HEK293 (cell line): ENCODE results near the gene TCHP.

Source experiments
- CTCF ChIA-PET: fragments of 350-600 bp; formaldehyde crosslinking; extraction: SDS; loops from one replicate; lab custom pipeline; 2021; ENCODE audit warnings: antibody characterized with exemption; lab: Yijun Ruan, JAX
- POLR2A ChIA-PET: fragments of 300-600 bp; formaldehyde crosslinking; extraction: SDS; loops from one replicate; lab custom pipeline; 2020; ENCODE audit warnings: antibody characterized with exemption, inconsistent platforms; lab: Yijun Ruan, JAX
- H3K27ac ChIP-seq: fragments of 200-500 bp; sonication (Bioruptor generic); 2 replicates; pipeline ENCODE4 v1.5.1; 2014; ENCODE audit warnings: low read depth, low read length, control low read depth, inconsistent platforms; ENCODE audit errors: extremely low read depth
- H3K36me3 ChIP-seq, 2 experiments: fragments of 200-500 bp in 1 of 2; sonication (Bioruptor generic) in 1 of 2; 1 replicate in 1 of 2; 2 replicates in 1 of 2; pipeline ENCODE4 v1.5.1; 2014 to 2017; ENCODE audit warnings: inconsistent platforms in 2 of 2, low read length in 2 of 2; ENCODE audit not compliant: control insufficient read depth in 2 of 2, insufficient read depth in 1 of 2
- H3K4me1 ChIP-seq: fragments of 200-500 bp; sonication (Bioruptor generic); 2 replicates; pipeline ENCODE4 v1.5.1; 2014; ENCODE audit warnings: mild to moderate bottlenecking, low read length, inconsistent platforms; ENCODE audit not compliant: control insufficient read depth, insufficient read depth
- H3K4me3 ChIP-seq: 2 replicates; pipeline ENCODE4 v1.5.1; 2011; ENCODE audit warnings: low read depth, mild to moderate bottlenecking, control low read depth, low read length, moderate library complexity
- H3K9me3 ChIP-seq: fragments of 200-500 bp; sonication (Bioruptor generic); 2 replicates; pipeline ENCODE4 v1.5.1; 2014; ENCODE audit warnings: low read depth, low read length, inconsistent platforms; ENCODE audit not compliant: control insufficient read depth, insufficient read depth
- BCL11B ChIP-seq: fragments of 450-650 bp; formaldehyde crosslinking; IDR thresholded peaks from 2 replicates; pipeline ENCODE4 v1.5.1; 2016; ENCODE audit warnings: low read depth, missing biosample characterization, missing genetic modification characterization
- IKZF3 ChIP-seq: fragments of 450-650 bp; IDR thresholded peaks from 2 replicates; pipeline ENCODE4 v1.5.0; 2018; ENCODE audit warnings: missing biosample characterization, mild to moderate bottlenecking, missing genetic modification characterization, moderate library complexity
- MZF1 ChIP-seq: fragments of 450-650 bp; formaldehyde crosslinking; IDR thresholded peaks from 2 replicates; pipeline ENCODE4 v1.5.1; 2017; ENCODE audit warnings: missing biosample characterization, missing genetic modification characterization, borderline replicate concordance
- PBX3 ChIP-seq: sonication (generic); formaldehyde crosslinking; IDR thresholded peaks from 2 replicates; pipeline ENCODE4 v1.8.1; 2022; ENCODE audit warnings: mild to moderate bottlenecking, moderate library complexity, missing genetic modification reagents
- PRDM10 ChIP-seq: fragments of 450-650 bp; formaldehyde crosslinking; IDR thresholded peaks from 2 replicates; pipeline ENCODE4 v1.5.1; 2016; ENCODE audit warnings: missing biosample characterization, missing genetic modification characterization
- ZBTB48 ChIP-seq: fragments of 450-650 bp; formaldehyde crosslinking; IDR thresholded peaks from 2 replicates; pipeline ENCODE4 v1.5.1; 2016; ENCODE audit warnings: missing biosample characterization, missing genetic modification characterization
- ZBTB8A ChIP-seq: fragments of 450-650 bp; formaldehyde crosslinking; IDR thresholded peaks from 2 replicates; pipeline ENCODE4 v1.5.1; 2016; ENCODE audit warnings: missing biosample characterization, missing genetic modification characterization
- ZFP37 ChIP-seq: fragments of 450-650 bp; formaldehyde crosslinking; IDR thresholded peaks from 2 replicates; pipeline ENCODE4 v1.5.1; 2016; ENCODE audit warnings: missing biosample characterization, missing genetic modification characterization
- ZIC2 ChIP-seq: fragments of 450-650 bp; formaldehyde crosslinking; IDR thresholded peaks from 2 replicates; pipeline ENCODE4 v1.5.1; 2016; ENCODE audit warnings: missing biosample characterization, missing genetic modification characterization
- ZNF140 ChIP-seq: fragments of 450-650 bp; formaldehyde crosslinking; IDR thresholded peaks from 2 replicates; pipeline ENCODE4 v1.5.1; 2016; ENCODE audit warnings: missing biosample characterization, missing genetic modification characterization
- ZNF175 ChIP-seq: fragments of 450-650 bp; formaldehyde crosslinking; IDR thresholded peaks from 2 replicates; pipeline ENCODE4 v1.5.1; 2016; ENCODE audit warnings: missing biosample characterization, missing genetic modification characterization
- ZNF214 ChIP-seq: fragments of 450-650 bp; formaldehyde crosslinking; IDR thresholded peaks from 2 replicates; pipeline ENCODE4 v1.5.1; 2017; ENCODE audit warnings: missing biosample characterization, mild to moderate bottlenecking, missing genetic modification characterization, borderline replicate concordance
- ZNF23 ChIP-seq: fragments of 450-650 bp; formaldehyde crosslinking; IDR thresholded peaks from 2 replicates; pipeline ENCODE4 v1.5.1; 2016; ENCODE audit warnings: missing biosample characterization, missing genetic modification characterization, borderline replicate concordance
- ZNF280C ChIP-seq: fragments of 450-650 bp; formaldehyde crosslinking; IDR thresholded peaks from 2 replicates; pipeline ENCODE4 v1.5.1; 2016; ENCODE audit warnings: missing biosample characterization, missing genetic modification characterization
- ZNF366 ChIP-seq: fragments of 450-650 bp; formaldehyde crosslinking; conservative IDR thresholded peaks from 2 replicates; pipeline ENCODE4 v1.5.1; 2016; ENCODE audit warnings: missing biosample characterization, missing genetic modification characterization
- ZNF488 ChIP-seq: fragments of 450-650 bp; formaldehyde crosslinking; IDR thresholded peaks from 2 replicates; pipeline ENCODE4 v1.5.1; 2016; ENCODE audit warnings: missing biosample characterization, missing genetic modification characterization
- ZNF510 ChIP-seq: fragments of 450-650 bp; formaldehyde crosslinking; IDR thresholded peaks from 2 replicates; pipeline ENCODE4 v1.5.1; 2018; ENCODE audit warnings: mild to moderate bottlenecking, missing genetic modification characterization, missing biosample characterization; ENCODE audit not compliant: insufficient replicate concordance
- ZNF558 ChIP-seq: fragments of 450-650 bp; formaldehyde crosslinking; IDR thresholded peaks from 2 replicates; pipeline ENCODE4 v1.5.1; 2016; ENCODE audit warnings: missing biosample characterization, missing genetic modification characterization
- ZNF600 ChIP-seq: fragments of 450-650 bp; formaldehyde crosslinking; IDR thresholded peaks from 2 replicates; pipeline ENCODE4 v1.5.1; 2016; ENCODE audit warnings: missing biosample characterization, missing genetic modification characterization
- ZNF624 ChIP-seq: fragments of 450-650 bp; formaldehyde crosslinking; IDR thresholded peaks from 2 replicates; pipeline ENCODE4 v1.5.1; 2017; ENCODE audit warnings: missing biosample characterization, missing genetic modification characterization
- ZNF660 ChIP-seq: fragments of 450-650 bp; IDR thresholded peaks from 2 replicates; pipeline ENCODE4 v1.5.1; 2018; ENCODE audit warnings: missing biosample characterization, mild to moderate bottlenecking, missing genetic modification characterization
- ZNF704 ChIP-seq: fragments of 450-650 bp; formaldehyde crosslinking; IDR thresholded peaks from 2 replicates; pipeline ENCODE4 v1.5.1; 2016; ENCODE audit warnings: missing biosample characterization, missing genetic modification characterization
- ZNF707 ChIP-seq: fragments of 450-650 bp; formaldehyde crosslinking; IDR thresholded peaks from 2 replicates; pipeline ENCODE4 v1.5.1; 2016; ENCODE audit warnings: missing biosample characterization, missing genetic modification characterization
- ZNF768 ChIP-seq: fragments of 450-650 bp; formaldehyde crosslinking; IDR thresholded peaks from 2 replicates; pipeline ENCODE4 v1.5.1; 2018; ENCODE audit warnings: missing biosample characterization, mild to moderate bottlenecking, missing genetic modification characterization
- ZXDB ChIP-seq: fragments of 450-650 bp; formaldehyde crosslinking; IDR thresholded peaks from 2 replicates; pipeline ENCODE4 v1.5.1; 2016; ENCODE audit warnings: missing biosample characterization, missing genetic modification characterization

Gene TCHP

GRCh38 chr12:109873653-109874052, 26.4 kb upstream of the TCHP start:
- Histone ChIP-seq H3K27ac (no peak overlapping the region), H3K9me3 (no peaks in the 10 kb centered on the region), H3K4me1 (peaks cover 12% of the 10 kb centered on the region), H3K4me3 (no peak overlapping the region), H3K36me3 (peaks cover 0 to 9% of the 10 kb centered on the region in 2 experiments; a peak in 1 of 3 replicates)
- peak; percentile 34; the same call in 1 of the 2 replicates for TF ChIP-seq ZIC2
- no peak for TF ChIP-seq ZNF510 (tag by site-specific recombination)
- no peak for TF ChIP-seq PBX3 (CRISPR knock-in tag)
- ChIA-PET POLR2A (interaction anchor here (0.6 to 0.7 kb wide), 2 partner anchors 21 to 25 kb away, joined by 3 to 4 read pairs; no protein-coding TSS in a partner anchor), CTCF (interaction anchor here (2.3 to 6.5 kb wide), 2 partner anchors 20 to 69 kb away, joined by 6 to 42 read pairs; no protein-coding TSS in a partner anchor)

- no peak overlapping the region for H3K4me3 ChIP-seq
- no peaks in the 10 kb centered on the region for H3K9me3 ChIP-seq
- no peak overlapping the region for H3K27ac ChIP-seq
- ChIA-PET CTCF (interaction anchor here (0.6 to 6.5 kb wide), 5 partner anchors 22 to 240 kb away, joined by 3 to 42 read pairs (median 5); no protein-coding TSS in a partner anchor), POLR2A (no interaction called here)
- H3K36me3 ChIP-seq = peaks cover 0 to 9% of the 10 kb centered on the region in 2 experiments; a peak in 1 of 3 replicates
- peaks cover 12% of the 10 kb centered on the region for H3K4me1 ChIP-seq
- TF ChIP-seq ZXDB (tag by site-specific recombination) = 0 out of 2 replicates have a peak, but pooled peaks have one; percentile 40
- TF ChIP-seq ZNF23 = no peak
- peak; percentile 70 for TF ChIP-seq ZNF366 (tag by site-specific recombination)
- no peak for TF ChIP-seq ZNF214
- no peak for TF ChIP-seq ZNF175 (tag by site-specific recombination)
- no peak for TF ChIP-seq BCL11B (tag by site-specific recombination)
- TF ChIP-seq ZNF704 (tag by site-specific recombination) = no peak
- TF ChIP-seq ZFP37 (tag by site-specific recombination) = no peak
- TF ChIP-seq ZNF280C = no peak
- TF ChIP-seq ZNF660 (tag by site-specific recombination) = no peak
- peak; percentile 66; the same call in 1 of the 2 replicates for TF ChIP-seq ZBTB8A (tag by site-specific recombination)
- TF ChIP-seq ZNF624 (tag by site-specific recombination) = 0 out of 2 replicates have a peak, but pooled peaks have one; percentile 21
- TF ChIP-seq MZF1 (tag by site-specific recombination) = peak; percentile 98; the same call in 1 of the 2 replicates
- TF ChIP-seq PRDM10 (tag by site-specific recombination) = peak; percentile 92
- peak; percentile 36; the same call in 1 of the 2 replicates for TF ChIP-seq ZNF600
- TF ChIP-seq IKZF3 (tag by site-specific recombination) = peak; percentile 55; the same call in 1 of the 2 replicates
- no peak for TF ChIP-seq ZNF488 (tag by site-specific recombination)
- TF ChIP-seq ZNF707 (tag by site-specific recombination) = no peak
- TF ChIP-seq ZNF768 (tag by site-specific recombination) = no peak
- TF ChIP-seq ZNF140 (tag by site-specific recombination) = no peak
- no peak for TF ChIP-seq ZIC2
- no peak for TF ChIP-seq ZNF558 (tag by site-specific recombination)
- no peak for TF ChIP-seq ZBTB48 (tag by site-specific recombination)
Measured at GRCh38 chr12:109875572-109876131, 24.4 kb upstream of the TCHP start.
